Cardiac fibroblast (primary cell): ENCODE results near the gene KCNB1.

Experiments
- DNase-seq, 2 donors: peaks; one replicate each; pipeline versions ENCODE4 v3.0.0 to v3.0.0-alpha.2; 2010; ENCODE audit warnings: low read depth in 2 of 2
- H3K4me3 ChIP-seq, 2 donors: replicated peaks in 1 of 2; 1 replicate in 1 of 2; 2 replicates in 1 of 2; pipeline ENCODE4 v1.5.1; 2011; ENCODE audit warnings: low read depth in 2 of 2, low read length in 2 of 2, mild to moderate bottlenecking in 2 of 2, moderate library complexity in 1 of 2
- CTCF ChIP-seq: IDR thresholded peaks from one replicate; pipeline ENCODE4 v1.5.1; 2011; ENCODE audit warnings: low read depth, mild to moderate bottlenecking, low read length, inconsistent platforms

Gene KCNB1

GRCh38 chr20:49337357-49337756 is 145.1 kb downstream of the KCNB1 start:
- H3K4me3 ChIP-seq = no peak overlapping the region
- no peak for TF ChIP-seq CTCF
- no peak for DNase-seq

- DNase-seq = no peak
- TF ChIP-seq CTCF = no peak
- no peak overlapping the region for H3K4me3 ChIP-seq
These were observed 145.7 kb downstream of the KCNB1 start for GRCh38 chr20:49336786-49337185.

GRCh38 chr20:49335476-49335875 is 147.0 kb downstream of the KCNB1 start:
- no peak for DNase-seq
- no peak for TF ChIP-seq CTCF
- no peak overlapping the region for H3K4me3 ChIP-seq

- TF ChIP-seq CTCF = no peak
- no peak for DNase-seq
- H3K4me3 ChIP-seq = no peak overlapping the region
These were observed 151.5 kb downstream of the KCNB1 start for GRCh38 chr20:49330701-49331615.

- DNase-seq = no peak
- H3K4me3 ChIP-seq = no peak overlapping the region
- TF ChIP-seq CTCF = no peak
These were observed 153.7 kb downstream of the KCNB1 start for GRCh38 chr20:49328790-49329189.

GRCh38 chr20:49326026-49326425 is 156.4 kb downstream of the KCNB1 start:
- DNase-seq = peak; percentile 19 to 46
- TF ChIP-seq CTCF = no peak
- H3K4me3 ChIP-seq = no peak overlapping the region

- no peak for TF ChIP-seq CTCF
- H3K4me3 ChIP-seq = no peak overlapping the region
- no peak for DNase-seq
These were observed 158.2 kb downstream of the KCNB1 start for GRCh38 chr20:49324306-49324705.
